Measurements from ENCODE around the gene SPIRE1. TPM values are rescaled to one million over a fixed set of nuclear protein-coding genes. Genes with fewer than 3 reads are reported as not detected.
"Not testable (repeated sequence)": the region's sequence is repeated elsewhere in the genome, so short reads cannot be mapped to it uniquely, and the experiment has no call there.

SPIRE1 gene
- total RNA-seq, 2 experiments from 2014 or later: 0.19 to 2.4 TPM

- H3K27ac ChIP-seq (ENCODE audit: low read depth, low read length, poor library complexity, severe bottlenecking); H3K36me3 ChIP-seq (ENCODE audit: insufficient read depth, low read length); BruUV-seq (replicated peaks); H3K9me2 ChIP-seq (ENCODE audit: insufficient read depth, low read length); CTCF ChIA-PET (ENCODE audit: unreplicated experiment); H2AFZ ChIP-seq (ENCODE audit: low read length); H3K4me3 ChIP-seq (ENCODE audit: low read depth, low read length, poor library complexity, severe bottlenecking); H3K4me2 ChIP-seq (ENCODE audit: low read length); H3K4me1 ChIP-seq (ENCODE audit: insufficient read depth, low read length, poor library complexity, severe bottlenecking); H4K20me1 ChIP-seq (ENCODE audit: insufficient read depth, low read length); DNase-seq (ENCODE audit: low spot score); H3K79me2 ChIP-seq (ENCODE audit: insufficient read depth, low read depth, low read length); POLR2A ChIA-PET; H3K9me3 ChIP-seq (ENCODE audit: low read length); intact Hi-C loops (cut with micrococcal nuclease; ENCODE audit: unreplicated experiment): not testable (repeated sequence)
These were observed 106.4 kb downstream of the SPIRE1 start for GRCh38 chr18:12551466-12551865.

DNA sequence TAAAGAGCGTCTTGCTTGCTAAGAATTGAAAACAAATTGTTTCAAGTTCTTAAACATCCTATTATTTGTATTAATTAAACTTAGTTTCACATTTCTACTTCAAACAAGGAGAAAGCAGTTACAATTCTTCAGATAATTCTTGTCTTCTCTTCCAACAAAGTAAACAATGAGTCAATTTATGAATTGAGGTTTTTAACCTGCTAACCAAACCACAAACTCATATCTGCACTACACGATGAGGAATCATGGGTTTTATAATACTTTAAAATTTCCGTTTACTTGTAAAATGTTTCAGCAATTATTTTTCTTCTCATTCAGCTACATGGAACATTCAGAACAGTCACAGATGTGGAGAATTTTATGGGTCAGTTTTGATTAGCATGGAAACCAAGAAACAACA is 114.2 kb downstream of the SPIRE1 start:
- Histone ChIP-seq H3K9me2 (ENCODE audit: insufficient read depth, low read length) (no peaks in the 10 kb centered on the region), H4K20me1 (ENCODE audit: insufficient read depth, low read length) (no peaks in the 10 kb centered on the region), H2AFZ (ENCODE audit: low read length) (no peak overlapping the region), H3K4me1 (ENCODE audit: insufficient read depth, low read length, poor library complexity, severe bottlenecking) (no peaks in the 10 kb centered on the region), H3K4me3 (ENCODE audit: low read depth, low read length, poor library complexity, severe bottlenecking) (no peak overlapping the region), H3K9me3 (ENCODE audit: low read length) (no peaks in the 10 kb centered on the region), H3K79me2 (ENCODE audit: insufficient read depth, low read depth, low read length) (no peaks in the 10 kb centered on the region), H3K4me2 (ENCODE audit: low read length) (no peak overlapping the region), H3K36me3 (ENCODE audit: insufficient read depth, low read length) (no peaks in the 10 kb centered on the region), H3K27ac (ENCODE audit: low read depth, low read length, poor library complexity, severe bottlenecking) (no peak overlapping the region)
- POLR2A ChIA-PET: no interaction called here
- no peak for DNase-seq (ENCODE audit: low spot score)
- CTCF ChIA-PET (ENCODE audit: unreplicated experiment): no interaction called here
- intact Hi-C loops (cut with micrococcal nuclease; ENCODE audit: unreplicated experiment): no loop called here
- BruUV-seq (replicated peaks): no TSS peak
- TF ChIP-seq CTCF (conservative IDR thresholded peaks at IDR 0.05; ENCODE audit: low read length): no peak
- no peak for TF ChIP-seq EZH2phosphoT487 (IDR thresholded peaks at IDR 0.05; ENCODE audit: borderline replicate concordance, low read depth, low read length)

GRCh38 chr18:12540751-12541150 is 117.2 kb downstream of the SPIRE1 start:
- no TSS peak for BruUV-seq (replicated peaks)
- CTCF ChIA-PET (ENCODE audit: unreplicated experiment): no interaction called here

GRCh38 chr18:12539158-12539557 is 118.7 kb downstream of the SPIRE1 start:
- CTCF ChIA-PET (ENCODE audit: unreplicated experiment); H4K20me1 ChIP-seq (ENCODE audit: insufficient read depth, low read length); BruUV-seq (replicated peaks); H3K4me2 ChIP-seq (ENCODE audit: low read length); H3K4me1 ChIP-seq (ENCODE audit: insufficient read depth, low read length, poor library complexity, severe bottlenecking); H3K27ac ChIP-seq (ENCODE audit: low read depth, low read length, poor library complexity, severe bottlenecking); H3K36me3 ChIP-seq (ENCODE audit: insufficient read depth, low read length); DNase-seq (ENCODE audit: low spot score); H3K9me3 ChIP-seq (ENCODE audit: low read length); H2AFZ ChIP-seq (ENCODE audit: low read length); H3K4me3 ChIP-seq (ENCODE audit: low read depth, low read length, poor library complexity, severe bottlenecking); H3K79me2 ChIP-seq (ENCODE audit: insufficient read depth, low read depth, low read length); H3K9me2 ChIP-seq (ENCODE audit: insufficient read depth, low read length): not testable (repeated sequence)
- POLR2A ChIA-PET: interaction anchor here (0.7 kb wide), 1 partner anchor 259 kb away, joined by 4 read pairs; no protein-coding TSS in a partner anchor
- intact Hi-C loops (cut with micrococcal nuclease; ENCODE audit: unreplicated experiment): loop anchor here (2.0 kb wide), 1 partner anchor 122 kb away; no protein-coding TSS in a partner anchor

More at GRCh38 chr18:12540751-12541150, 117.2 kb downstream of the SPIRE1 start:
- Histone ChIP-seq H3K36me3 (ENCODE audit: insufficient read depth, low read length) (no peaks in the 10 kb centered on the region), H3K9me3 (ENCODE audit: low read length) (no peaks in the 10 kb centered on the region), H2AFZ (ENCODE audit: low read length) (no peak overlapping the region), H3K4me2 (ENCODE audit: low read length) (no peak overlapping the region), H3K9me2 (ENCODE audit: insufficient read depth, low read length) (no peaks in the 10 kb centered on the region), H3K4me1 (ENCODE audit: insufficient read depth, low read length, poor library complexity, severe bottlenecking) (no peaks in the 10 kb centered on the region), H4K20me1 (ENCODE audit: insufficient read depth, low read length) (no peaks in the 10 kb centered on the region), H3K4me3 (ENCODE audit: low read depth, low read length, poor library complexity, severe bottlenecking) (no peak overlapping the region), H3K79me2 (ENCODE audit: insufficient read depth, low read depth, low read length) (no peaks in the 10 kb centered on the region), H3K27ac (ENCODE audit: low read depth, low read length, poor library complexity, severe bottlenecking) (no peak overlapping the region)
- DNase-seq (ENCODE audit: low spot score): no peak
- intact Hi-C loops (cut with micrococcal nuclease; ENCODE audit: unreplicated experiment): no loop called here
- POLR2A ChIA-PET: no interaction called here
- no peak for TF ChIP-seq CTCF (conservative IDR thresholded peaks at IDR 0.05; ENCODE audit: low read length)
- no peak for TF ChIP-seq EZH2phosphoT487 (IDR thresholded peaks at IDR 0.05; ENCODE audit: borderline replicate concordance, low read depth, low read length)
